HG03139 (cell line): ENCODE measurements around the gene DLX1.
"Not testable (repeated sequence)": the region's sequence is repeated elsewhere in the genome, so short reads cannot be mapped to it uniquely, and the experiment has no call there.

Source experiments
- ATAC-seq: cut with Tn5 transposase; IDR thresholded peaks from one replicate; pipeline ENCODE4 v1.9.1; 2021; ENCODE audit not compliant: unreplicated experiment

DLX1 gene

GRCh38 chr2:172109256-172109987 is 24.1 kb downstream of the DLX1 start:
- no peak for ATAC-seq

DNA sequence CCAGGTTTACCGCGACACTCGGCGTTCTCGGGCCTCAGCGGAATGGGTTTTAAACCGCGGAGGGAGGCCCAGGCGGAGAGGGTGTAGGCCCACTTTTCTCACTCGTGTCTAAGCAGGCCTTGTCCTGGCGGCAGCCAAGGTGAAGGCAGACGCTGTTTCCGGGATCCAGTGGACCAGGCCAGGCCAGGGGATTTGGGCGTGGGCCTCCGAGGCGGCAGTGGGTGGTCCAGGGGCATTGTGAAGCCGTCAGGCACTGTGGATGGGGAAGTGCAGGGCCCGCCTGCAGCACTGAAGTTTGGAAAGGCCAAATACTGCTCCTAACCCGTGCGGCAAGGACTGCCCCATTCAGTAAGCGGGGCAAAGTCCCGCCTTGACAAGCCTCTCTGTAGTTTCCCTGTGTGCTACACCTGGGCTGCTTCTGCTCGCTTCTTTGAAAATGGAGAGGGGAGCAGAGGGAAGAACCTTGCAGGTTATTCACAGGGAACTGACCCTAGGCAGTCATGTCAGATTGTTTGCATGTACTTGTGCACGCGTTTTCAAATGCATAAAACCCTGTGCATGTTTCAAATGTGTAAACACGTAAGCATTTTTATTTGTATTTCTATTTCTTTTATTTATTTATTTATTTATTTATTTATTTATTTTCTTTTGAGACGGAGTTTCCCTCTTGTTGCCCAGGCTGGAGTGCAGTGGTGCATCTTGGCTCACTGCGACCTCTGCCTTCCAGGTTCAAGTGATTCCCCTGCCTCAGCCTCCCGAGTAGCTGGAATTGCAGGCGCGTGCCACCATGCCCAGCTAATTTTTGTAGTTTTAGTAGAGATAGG is 24.9 kb downstream of the DLX1 start:
- no peak for ATAC-seq

GRCh38 chr2:172113617-172114016 is 28.3 kb downstream of the DLX1 start:
- no peak for ATAC-seq

DNA sequence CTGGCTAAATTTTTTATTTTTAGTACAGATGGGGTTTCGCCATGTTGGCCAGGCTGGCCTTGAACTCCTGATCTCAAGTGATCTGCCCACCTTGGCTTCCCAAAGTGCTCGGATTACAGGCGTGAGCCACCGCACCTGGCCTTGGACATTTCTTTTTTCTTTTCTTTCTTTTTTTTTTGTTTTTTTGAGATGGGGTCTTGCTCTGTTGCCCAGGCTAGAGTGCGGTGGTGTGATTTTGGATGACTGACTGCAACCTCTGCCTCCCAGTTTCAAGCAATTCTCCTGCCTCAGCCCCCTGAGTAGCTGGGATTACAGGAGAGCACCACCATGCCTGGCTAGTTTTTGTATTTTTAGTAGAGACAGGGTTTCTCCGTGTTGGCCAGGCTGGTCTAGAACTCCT is 28.9 kb downstream of the DLX1 start:
- not testable (repeated sequence) for ATAC-seq

GRCh38 chr2:172114579-172114978 is 29.3 kb downstream of the DLX1 start:
- no peak for ATAC-seq

- no peak for ATAC-seq
Observed at GRCh38 chr2:172116107-172116506, 30.8 kb downstream of the DLX1 start.

DNA sequence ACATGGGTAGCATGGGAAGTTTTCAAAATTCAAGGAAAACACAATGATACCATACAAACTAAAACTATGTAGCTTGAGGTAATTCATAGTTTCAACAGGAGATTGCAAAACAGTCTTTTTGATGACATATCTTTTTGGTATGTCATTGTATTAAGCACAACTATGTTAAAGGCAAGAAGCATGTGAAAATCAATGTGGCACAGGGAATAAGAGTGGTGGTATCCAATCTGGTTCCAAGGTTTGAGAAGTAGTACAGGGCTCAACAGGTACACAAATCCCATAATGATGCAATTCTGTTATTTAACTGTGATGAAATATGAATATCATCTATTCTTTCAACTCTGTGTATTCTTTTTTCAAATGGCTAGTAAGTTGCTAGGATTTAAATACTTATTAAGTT is 33.8 kb downstream of the DLX1 start:
- ATAC-seq = no peak

DNA sequence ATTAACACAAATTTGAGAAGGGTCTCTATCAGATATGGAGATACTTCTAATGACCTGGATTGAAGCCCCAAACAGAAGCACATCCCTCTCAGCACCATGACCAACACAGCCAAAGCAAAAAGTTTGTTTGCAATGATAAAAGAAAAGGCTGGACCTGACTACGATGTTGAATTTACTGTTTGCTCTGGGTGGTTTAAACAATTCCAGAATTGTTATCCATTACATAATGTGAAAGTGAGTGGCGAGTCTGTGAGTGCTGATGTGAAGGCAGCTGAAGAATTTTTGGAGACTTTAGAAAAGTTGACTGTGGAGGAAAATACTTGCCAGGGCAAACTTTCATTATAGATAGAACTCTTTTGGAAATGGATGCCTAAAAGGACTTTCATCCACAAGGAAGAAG is 34.8 kb downstream of the DLX1 start:
- ATAC-seq = no peak

- ATAC-seq = no peak
Observed at GRCh38 chr2:172128484-172128883, 43.2 kb downstream of the DLX1 start.

DNA sequence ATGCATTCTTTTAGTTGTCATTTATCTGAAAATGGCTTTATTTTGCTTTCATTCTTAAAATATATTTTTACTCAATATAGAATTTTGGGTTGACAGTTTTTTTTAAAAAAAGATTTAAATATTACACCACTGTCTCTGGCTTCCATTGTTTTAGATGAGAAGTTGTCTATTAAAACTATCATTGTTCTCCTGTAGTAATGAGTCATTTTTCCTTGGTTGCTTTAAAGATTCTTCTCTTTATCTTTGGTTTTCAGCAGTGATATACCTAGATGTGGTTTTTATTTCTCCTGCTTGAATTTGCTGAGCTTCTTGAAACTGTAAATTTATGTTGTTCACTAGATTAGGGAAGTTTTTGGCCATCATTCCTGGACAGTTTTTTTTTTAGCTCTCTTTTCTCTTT is 44.1 kb downstream of the DLX1 start:
- no peak for ATAC-seq

DNA sequence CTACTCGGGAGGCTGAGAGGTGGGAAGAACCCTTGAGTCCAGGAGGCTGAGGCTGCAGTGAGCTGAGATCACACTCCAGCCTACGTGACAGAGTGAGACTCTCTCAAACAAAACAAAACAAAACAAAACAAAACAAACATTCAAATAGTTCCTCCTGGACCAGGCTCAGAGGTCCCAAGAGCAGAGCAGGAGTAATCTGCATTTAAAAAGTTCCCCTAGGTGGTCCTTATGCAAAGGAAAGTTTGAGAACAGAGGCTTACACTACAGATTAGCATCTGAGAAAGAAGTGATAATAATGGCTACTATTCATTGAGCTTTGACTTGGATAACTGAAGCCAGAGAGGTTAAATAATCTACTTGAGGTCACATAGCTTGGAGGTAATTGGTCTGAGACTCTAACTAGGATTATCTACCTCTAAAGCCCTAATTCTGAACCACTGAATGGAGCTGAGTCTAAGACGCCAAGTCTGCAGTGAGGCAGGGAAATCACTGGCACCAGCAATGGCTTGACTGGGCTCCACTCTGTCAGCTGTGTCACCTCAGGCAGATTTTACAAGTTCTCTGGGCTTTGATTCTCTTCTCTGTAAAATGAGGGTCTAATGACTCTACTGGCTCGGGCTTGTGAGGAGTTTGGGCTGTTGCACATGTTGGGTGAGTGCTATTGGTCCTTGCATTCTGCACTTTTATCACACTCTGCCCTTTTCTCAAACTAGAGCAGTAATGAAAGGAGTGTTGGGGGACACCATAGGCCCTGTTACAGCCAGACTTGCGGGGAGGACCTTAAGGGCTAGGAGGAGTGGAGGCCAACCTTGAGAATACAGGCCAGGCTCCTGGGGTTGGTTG is 46.6 kb downstream of the DLX1 start:
- ATAC-seq = no peak

DNA sequence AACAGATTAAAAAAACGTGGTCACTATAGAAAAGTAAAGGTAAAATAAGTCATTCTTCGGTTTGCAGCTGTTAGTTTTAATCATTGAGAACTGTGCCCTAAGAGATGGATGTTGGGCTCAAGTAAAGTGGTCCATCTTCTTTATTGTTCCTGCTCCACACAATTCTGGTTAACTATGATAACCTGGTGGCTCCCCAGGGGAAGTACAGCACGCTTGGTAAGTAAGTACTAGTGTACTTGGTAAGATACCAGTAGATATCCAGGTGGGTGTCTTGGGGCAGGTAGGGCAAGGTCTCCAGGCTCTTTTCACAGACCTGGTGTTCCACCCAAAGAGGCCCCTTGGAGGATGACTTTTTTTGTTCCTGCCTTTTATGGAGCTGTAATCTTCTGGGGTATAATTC is 49.0 kb downstream of the DLX1 start:
- no peak for ATAC-seq

- ATAC-seq = no peak
Observed at GRCh38 chr2:172135446-172135845, 50.1 kb downstream of the DLX1 start.

- no peak for ATAC-seq
Observed at GRCh38 chr2:172137109-172137508, 51.8 kb downstream of the DLX1 start.

DNA sequence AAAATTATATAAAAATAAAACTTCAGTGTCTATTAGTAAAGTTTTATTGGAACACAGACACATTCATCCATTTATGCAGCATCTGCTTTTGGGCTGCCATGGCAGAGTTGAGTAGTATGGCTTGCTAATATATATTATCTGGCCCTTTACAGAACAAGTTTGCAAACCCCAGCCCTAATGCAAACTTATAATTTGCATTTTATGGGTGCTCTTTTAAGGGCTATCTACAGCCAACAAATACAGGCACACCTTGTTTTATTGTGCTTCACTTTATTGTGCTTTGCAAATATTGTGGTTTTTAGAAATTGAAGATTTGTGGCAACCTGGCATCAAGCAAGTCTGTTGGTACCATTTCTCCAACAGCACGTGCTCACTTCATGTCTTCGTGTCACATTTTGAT is 52.6 kb downstream of the DLX1 start:
- no peak for ATAC-seq

DNA sequence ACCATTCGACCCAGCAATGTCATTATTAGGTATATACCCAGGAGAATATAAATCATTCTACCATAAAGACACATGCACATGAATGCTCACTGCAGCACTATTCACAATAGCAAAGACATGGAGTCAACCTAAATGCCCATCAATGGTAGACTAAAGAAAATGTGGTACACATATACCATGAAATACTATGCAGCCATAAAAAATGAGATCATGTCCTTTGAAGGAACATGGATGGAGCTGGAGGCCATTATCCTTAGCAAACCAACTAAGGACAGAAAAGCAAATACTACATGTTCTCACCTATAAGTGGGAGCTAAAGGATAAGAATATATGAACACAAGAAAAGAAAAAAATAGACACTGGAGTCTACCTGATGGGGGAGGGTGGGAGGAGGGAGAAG is 53.4 kb downstream of the DLX1 start:
- ATAC-seq = not testable (repeated sequence)
